HepG2 (cell line): Measurements from ENCODE around the gene MIA2. TPM values are rescaled to one million over a fixed set of nuclear protein-coding genes. Genes with fewer than 3 reads are reported as not detected.

Source experiments
- ARID4A ChIP-seq: sonication (generic); formaldehyde crosslinking; IDR thresholded peaks from 2 replicates; pipeline ENCODE4 v1.5.0; 2020; ENCODE audit warnings: mild to moderate bottlenecking, missing genetic modification reagents, borderline replicate concordance
- ARID5B ChIP-seq: IDR thresholded peaks from 2 replicates; pipeline ENCODE4 v1.4.0; 2020; ENCODE audit warnings: mild to moderate bottlenecking, missing genetic modification reagents
- FOXA3 ChIP-seq: IDR thresholded peaks from 2 replicates; pipeline ENCODE4 v1.6.1; 2016; ENCODE audit warnings: missing genetic modification reagents, missing compliant biosample characterization
- KDM5A ChIP-seq: fragments of 200-600 bp; sonication (generic); IDR thresholded peaks from 2 replicates; pipeline ENCODE4 v1.7.0; 2018; ENCODE audit warnings: antibody characterized with exemption, mild to moderate bottlenecking, low read length, borderline replicate concordance
- KLF12 ChIP-seq: sonication (generic); formaldehyde crosslinking; IDR thresholded peaks from 2 replicates; pipeline ENCODE4 v1.4.0; 2020; ENCODE audit warnings: missing genetic modification reagents, borderline replicate concordance
- MLX ChIP-seq: IDR thresholded peaks from 2 replicates; pipeline ENCODE4 v1.6.1; 2016
- SMYD3 ChIP-seq: sonication (generic); formaldehyde crosslinking; IDR thresholded peaks from 2 replicates; pipeline ENCODE4 v1.8.1; 2023; ENCODE audit warnings: mild to moderate bottlenecking, missing genetic modification reagents
- TBX2 ChIP-seq: sonication (generic); formaldehyde crosslinking; IDR thresholded peaks from 2 replicates; pipeline ENCODE4 v1.5.0; 2020; ENCODE audit warnings: missing genetic modification reagents, mild to moderate bottlenecking, borderline replicate concordance
- ZBTB1 ChIP-seq: sonication (generic); formaldehyde crosslinking; IDR thresholded peaks from 2 replicates; pipeline ENCODE4 v1.4.0; 2020; ENCODE audit warnings: missing genetic modification reagents, borderline replicate concordance
- ZMAT5 ChIP-seq: sonication (generic); formaldehyde crosslinking; IDR thresholded peaks from 2 replicates; pipeline ENCODE4 v1.5.0; 2020; ENCODE audit warnings: mild to moderate bottlenecking, low read depth, missing genetic modification reagents, borderline replicate concordance
- ZNF20 ChIP-seq: sonication (generic); formaldehyde crosslinking; IDR thresholded peaks from 2 replicates; pipeline ENCODE4 v1.4.0; 2020; ENCODE audit warnings: mild to moderate bottlenecking, moderate library complexity, missing genetic modification reagents
- ZNF280D ChIP-seq: sonication (generic); formaldehyde crosslinking; IDR thresholded peaks from 2 replicates; pipeline ENCODE4 v1.5.1; 2020; ENCODE audit warnings: mild to moderate bottlenecking, missing genetic modification reagents
- ZNF513 ChIP-seq: sonication (generic); formaldehyde crosslinking; conservative IDR thresholded peaks from 2 replicates; pipeline ENCODE4 v1.5.0; 2020; ENCODE audit warnings: missing genetic modification reagents
- ZNF772 ChIP-seq: sonication (generic); formaldehyde crosslinking; IDR thresholded peaks from 2 replicates; pipeline ENCODE4 v1.5.0; 2020; ENCODE audit warnings: mild to moderate bottlenecking, missing genetic modification reagents
- ZNF878 ChIP-seq: sonication (generic); formaldehyde crosslinking; IDR thresholded peaks from 2 replicates; pipeline ENCODE4 v1.8.1; 2023; ENCODE audit warnings: mild to moderate bottlenecking, missing genetic modification reagents, moderate library complexity
- polyA plus RNA-seq, 8 experiments: library from polyadenylated mRNA; depleted of rRNA in 3 of 8; stranded (reverse) in 7 of 8; unstranded in 1 of 8; fragments of >200 nt; fragmentation: Illumina TruSeq in 4 of 8; extraction: Trizol in 4 of 8; gene quantifications; 2 replicates each; pipeline versions ENCODE4 v1.2.1 to v1.2.3, GENCODE V29; 2011 to 2016; ENCODE audit warnings: low read depth in 4 of 8, missing spikeins in 1 of 8, mixed read lengths in 1 of 8; ENCODE audit not compliant: insufficient read depth in 1 of 8
- total RNA-seq, 5 experiments: library from RNA; depleted of rRNA; stranded (reverse); fragments of >200 nt; fragmentation: Illumina TruSeq; extraction: Trizol; gene quantifications; 2 replicates each; pipeline ENCODE4 v1.2.3, GENCODE V29; 2016; ENCODE audit warnings: low read depth in 1 of 5

The MIA2 gene
- total and polyA plus RNA-seq, 2 of the 13 experiments (the other 11 are each of a cell fraction or from before 2014, with no cell fraction given), result 134 to 158 TPM

GRCh38 chr14:39219075-39219499, 14.6 kb upstream of the MIA2 start (continued):
- no peak for TF ChIP-seq ZNF772 (CRISPR knock-in tag)
- TF ChIP-seq ZNF878 (CRISPR knock-in tag), result no peak
- no peak for TF ChIP-seq ZMAT5 (CRISPR knock-in tag)
- 0 out of 2 replicates have a peak, but pooled peaks have one; percentile 69 for TF ChIP-seq ZNF280D (CRISPR knock-in tag)
- peak; percentile 81 for TF ChIP-seq FOXA3 (CRISPR knock-in tag)
- TF ChIP-seq KDM5A, result no peak
- peak; percentile 76 for TF ChIP-seq ARID5B (CRISPR knock-in tag)
- TF ChIP-seq ZNF513, result 0 out of 2 replicates have a peak, but pooled peaks have one; percentile 46
- TF ChIP-seq ZBTB1 (CRISPR knock-in tag), result 0 out of 2 replicates have a peak, but pooled peaks have one; percentile 24
- no peak for TF ChIP-seq ZNF20 (CRISPR knock-in tag)
- TF ChIP-seq MLX (CRISPR knock-in tag), result peak; percentile 78
- no peak; the same call in 1 of the 2 replicates for TF ChIP-seq TBX2 (CRISPR knock-in tag)
- TF ChIP-seq KLF12 (CRISPR knock-in tag), result 0 out of 2 replicates have a peak, but pooled peaks have one; percentile 51
- TF ChIP-seq ARID4A (CRISPR knock-in tag), result no peak
- no peak for TF ChIP-seq SMYD3 (CRISPR knock-in tag)
